Erythroblast (primary cell): ENCODE results near the gene FAM163B.

Experiments used
- GATA1 ChIP-seq: IDR thresholded peaks from 2 replicates; pipeline ENCODE4 v1.6.1; 2011; ENCODE audit warnings: low read depth, mild to moderate bottlenecking, control low read depth, low read length, moderate library complexity
- POLR2A ChIP-seq: IDR thresholded peaks from 2 replicates; pipeline ENCODE4 v1.6.1; 2011; ENCODE audit warnings: mild to moderate bottlenecking, low read length

DNA sequence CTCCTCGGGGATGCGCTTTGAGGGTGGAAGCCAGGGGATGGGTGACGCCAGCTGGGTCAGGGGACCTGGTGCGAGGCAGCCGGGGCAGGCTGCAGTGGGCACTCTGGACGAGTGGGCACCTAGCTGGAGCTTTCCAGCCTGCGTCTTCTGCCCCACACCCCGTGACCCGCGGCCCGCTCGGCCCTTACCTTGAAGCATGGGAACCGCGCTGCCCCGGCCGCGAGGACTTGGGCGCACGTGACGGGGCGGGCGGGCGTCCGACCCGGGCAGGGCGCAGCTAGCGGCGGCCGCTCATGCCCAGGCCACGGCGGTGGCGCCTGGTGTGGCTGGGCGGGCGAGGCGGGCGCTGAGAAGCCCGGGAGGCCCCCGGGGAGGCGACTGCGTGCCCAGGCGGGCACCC lies 300 bp downstream of the FAM163B start:
- TF ChIP-seq POLR2A (no peak), GATA1 (no peak)
